Body of pancreas (tissue), 4 donors: Measurements from ENCODE around the gene KIRREL1. TPM values are rescaled to one million over a fixed set of nuclear protein-coding genes. Genes with fewer than 3 reads are reported as not detected.
A peak's percentile ranks its signal among the peaks of the same experiment; 100 is the strongest.

ENCODE experiments used
- ATAC-seq: fragments of 150-250 bp; one replicate; pipeline ENCODE4 v1.9.1; 2016
- DNase-seq, 4 donors: peaks; one replicate each; pipeline ENCODE4 v3.0.0-alpha.2; 2019
- H3K27ac ChIP-seq, 4 donors: fragments of 200-600 bp; sonication (generic); 1 replicate in 3 of 4; 2 replicates in 1 of 4; pipeline versions ENCODE4 v1.5.1 to v1.6.1; 2016 to 2019; ENCODE audit warnings: mild to moderate bottlenecking in 1 of 4, mixed read lengths in 1 of 4, moderate library complexity in 1 of 4
- H3K27me3 ChIP-seq, 2 donors: fragments of 200-600 bp; sonication (generic); one replicate each; pipeline ENCODE4 v1.6.0; 2016; ENCODE audit warnings: mild to moderate bottlenecking in 1 of 2
- H3K36me3 ChIP-seq, 2 donors: fragments of 200-600 bp; sonication (generic); replicated peaks in 1 of 2; 2 replicates each; pipeline ENCODE4 v1.5.1; 2016; ENCODE audit warnings: low read depth in 2 of 2; ENCODE audit not compliant: insufficient read depth in 1 of 2
- H3K4me1 ChIP-seq: fragments of 200-600 bp; sonication (generic); one replicate; pipeline ENCODE4 v1.6.0; 2016
- H3K4me3 ChIP-seq, 2 donors: fragments of 200-600 bp; sonication (generic); 1 replicate in 1 of 2; 2 replicates in 1 of 2; pipeline ENCODE4 v1.5.1; 2016 to 2019
- H3K9me3 ChIP-seq, 3 donors: fragments of 200-600 bp; sonication (generic); 1 replicate in 2 of 3; 2 replicates in 1 of 3; pipeline ENCODE4 v1.5.1; 2016
- CTCF ChIP-seq, 7 experiments: fragments of 450-650 bp in 4 of 7; fragments of 200-600 bp in 3 of 7; sonication (generic) in 3 of 7; IDR thresholded peaks; one replicate each; pipeline ENCODE4 v1.5.1; 2016 to 2019; ENCODE audit warnings: antibody characterized with exemption in 7 of 7
- POLR2A ChIP-seq, 3 donors: fragments of 450-650 bp; IDR thresholded peaks; one replicate each; pipeline ENCODE4 v1.6.1; 2016; ENCODE audit warnings: antibody characterized with exemption in 3 of 3, mild to moderate bottlenecking in 2 of 3
- WGBS, 2 donors: methylation state at CpG; one replicate each; pipeline ENCODE4 v1.1.5; 2017; 5-methylcytosine and 5-hydroxymethylcytosine counted together
- intact Hi-C: fragments of 100-400 bp; cut with DNase I; formaldehyde crosslinking; loops from one replicate; pipeline ENCODE4 v1.15.1; 2023
- total RNA-seq, 2 donors: library from RNA; depleted of rRNA; stranded (reverse); fragments of >200 nt; gene quantifications; one replicate each; pipeline ENCODE4 v1.1.0, GENCODE V29; 2016

KIRREL1 gene
- total RNA-seq, 2 donors from 2014 or later = 10.9 to 11.4 TPM

GRCh38 chr1:158062174-158062573, 68.7 kb downstream of the KIRREL1 start:
- TF ChIP-seq POLR2A (IDR thresholded peaks at IDR 0.05) = no peak
- no peak for TF ChIP-seq CTCF (IDR thresholded peaks at IDR 0.05)
- H3K9me3 ChIP-seq = no peaks in the 10 kb centered on the region
- 59 to 64% methylated on average over 6 to 7 of the region's 7 CpGs for WGBS, 2 donors
- DNase-seq (no peak), ATAC-seq (no peak)
- no peaks in the 10 kb centered on the region for H3K27me3 ChIP-seq
- H3K4me1 ChIP-seq = no peaks in the 10 kb centered on the region
- H3K4me3 ChIP-seq = no peak overlapping the region
- intact Hi-C loops = loop anchor here (10.0 kb wide), 1 partner anchor 67 kb away; the partner anchor contains the start of gene KIRREL1
- no peaks in the 10 kb centered on the region for H3K36me3 ChIP-seq
- no peak overlapping the region for H3K27ac ChIP-seq

GRCh38 chr1:158067662-158068061, 74.2 kb downstream of the KIRREL1 start:
- Histone ChIP-seq H3K27ac (no peak overlapping the region), H3K9me3 (no peaks in the 10 kb centered on the region), H3K4me3 (no peak overlapping the region), H3K36me3 (no peaks in the 10 kb centered on the region), H3K27me3 (no peaks in the 10 kb centered on the region), H3K4me1 (no peaks in the 10 kb centered on the region)
- 56 to 60% methylated on average over 5 to 6 of the region's 6 CpGs for WGBS, 2 donors
- no peak for ATAC-seq
- DNase-seq = peak in 1 of 4 donors; percentile 5
- TF ChIP-seq CTCF (IDR thresholded peaks at IDR 0.05) = no peak
- no peak for TF ChIP-seq POLR2A (IDR thresholded peaks at IDR 0.05)
- intact Hi-C loops = loop anchor here (10.0 kb wide), 1 partner anchor 73 kb away; the partner anchor contains the start of gene KIRREL1

- intact Hi-C loops = loop anchor here (10.0 kb wide), 1 partner anchor 74 kb away; the partner anchor contains the start of gene KIRREL1
- WGBS, 2 donors = 53 to 56% methylated on average over 7 to 12 of the region's 12 CpGs
- H3K27ac ChIP-seq = no peak overlapping the region
These were observed 75.5 kb downstream of the KIRREL1 start for GRCh38 chr1:158068918-158069317.

GRCh38 chr1:158071138-158071537, 77.7 kb downstream of the KIRREL1 start:
- H3K27me3 ChIP-seq = no peaks in the 10 kb centered on the region
- no peak overlapping the region for H3K4me3 ChIP-seq
- H3K27ac ChIP-seq = no peak overlapping the region
- ATAC-seq (no peak), DNase-seq (no peak)
- WGBS, 2 donors = 68 to 78% methylated on average over 14 of the region's 14 CpGs
- H3K4me1 ChIP-seq = peaks cover 6% of the 10 kb centered on the region
- no peaks in the 10 kb centered on the region for H3K36me3 ChIP-seq
- TF ChIP-seq CTCF (IDR thresholded peaks at IDR 0.05) = no peak
- no peak for TF ChIP-seq POLR2A (IDR thresholded peaks at IDR 0.05)
- H3K9me3 ChIP-seq = no peaks in the 10 kb centered on the region
- intact Hi-C loops = no loop called here

More at GRCh38 chr1:158068918-158069317, 75.5 kb downstream of the KIRREL1 start:
- TF ChIP-seq CTCF (IDR thresholded peaks at IDR 0.05) (no peak), POLR2A (IDR thresholded peaks at IDR 0.05) (no peak)
- Histone ChIP-seq H3K9me3 (no peaks in the 10 kb centered on the region), H3K4me1 (peaks cover 6% of the 10 kb centered on the region), H3K36me3 (no peaks in the 10 kb centered on the region), H3K4me3 (no peak overlapping the region), H3K27me3 (no peaks in the 10 kb centered on the region)
- ATAC-seq (no peak), DNase-seq (no peak)

- Histone ChIP-seq H3K27ac (no peak overlapping the region), H3K4me3 (no peak overlapping the region), H3K9me3 (no peaks in the 10 kb centered on the region), H3K36me3 (no peaks in the 10 kb centered on the region), H3K4me1 (peaks cover 6% of the 10 kb centered on the region), H3K27me3 (no peaks in the 10 kb centered on the region)
- TF ChIP-seq CTCF (IDR thresholded peaks at IDR 0.05) = no peak
- TF ChIP-seq POLR2A (IDR thresholded peaks at IDR 0.05) = no peak
- intact Hi-C loops = no loop called here
- WGBS, 2 donors = 53 to 58% methylated on average over 8 to 9 of the region's 9 CpGs
- DNase-seq (peak in 1 of 4 donors; percentile 19), ATAC-seq (no peak)
These were observed 81.6 kb downstream of the KIRREL1 start for GRCh38 chr1:158075078-158075477.
